Hematopoietic multipotent progenitor cell treated with erythropoietin and hydrocortisone succinate and interleukin-3 and kit ligand, for 6 days (in vitro differentiated cells): ENCODE measurements around the gene NPM3.

ENCODE experiments used
- DNase-seq: peaks from one replicate; pipeline ENCODE4 v3.0.0-alpha.2; 2015

Gene NPM3

DNA sequence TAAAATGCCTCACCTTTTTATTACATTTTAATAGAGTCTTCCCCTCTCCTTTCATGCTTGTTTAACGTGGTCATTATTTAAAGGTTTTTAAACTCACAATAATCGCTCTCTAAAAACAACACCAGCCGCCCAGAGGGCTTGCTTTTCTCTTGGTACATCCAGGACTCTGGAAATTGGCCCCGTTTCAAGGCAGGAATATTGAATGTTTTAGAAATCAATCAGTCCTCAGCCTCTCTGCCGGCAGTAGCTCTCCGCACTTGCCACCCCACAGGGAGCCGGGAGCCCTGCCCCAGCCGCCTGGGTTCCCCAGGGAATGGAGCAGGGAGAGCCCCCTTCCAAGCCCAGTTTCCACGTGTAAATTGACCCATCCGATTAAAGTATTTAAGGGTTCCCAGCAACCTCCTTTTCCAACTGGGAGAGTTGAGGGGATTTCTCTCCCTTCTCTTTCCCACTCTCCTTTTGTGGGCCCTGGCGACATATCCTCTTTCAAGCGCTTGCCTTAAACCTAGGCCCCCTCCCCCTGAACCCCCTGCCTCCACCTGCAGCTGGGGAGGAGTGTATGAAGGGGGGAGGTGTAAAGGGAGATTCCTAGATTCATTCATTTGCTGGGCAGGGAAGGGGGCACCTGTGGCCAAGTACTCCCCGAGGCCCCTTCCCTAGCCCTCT, 9.2 kb downstream of the NPM3 start:
- DNase-seq = no peak

DNA sequence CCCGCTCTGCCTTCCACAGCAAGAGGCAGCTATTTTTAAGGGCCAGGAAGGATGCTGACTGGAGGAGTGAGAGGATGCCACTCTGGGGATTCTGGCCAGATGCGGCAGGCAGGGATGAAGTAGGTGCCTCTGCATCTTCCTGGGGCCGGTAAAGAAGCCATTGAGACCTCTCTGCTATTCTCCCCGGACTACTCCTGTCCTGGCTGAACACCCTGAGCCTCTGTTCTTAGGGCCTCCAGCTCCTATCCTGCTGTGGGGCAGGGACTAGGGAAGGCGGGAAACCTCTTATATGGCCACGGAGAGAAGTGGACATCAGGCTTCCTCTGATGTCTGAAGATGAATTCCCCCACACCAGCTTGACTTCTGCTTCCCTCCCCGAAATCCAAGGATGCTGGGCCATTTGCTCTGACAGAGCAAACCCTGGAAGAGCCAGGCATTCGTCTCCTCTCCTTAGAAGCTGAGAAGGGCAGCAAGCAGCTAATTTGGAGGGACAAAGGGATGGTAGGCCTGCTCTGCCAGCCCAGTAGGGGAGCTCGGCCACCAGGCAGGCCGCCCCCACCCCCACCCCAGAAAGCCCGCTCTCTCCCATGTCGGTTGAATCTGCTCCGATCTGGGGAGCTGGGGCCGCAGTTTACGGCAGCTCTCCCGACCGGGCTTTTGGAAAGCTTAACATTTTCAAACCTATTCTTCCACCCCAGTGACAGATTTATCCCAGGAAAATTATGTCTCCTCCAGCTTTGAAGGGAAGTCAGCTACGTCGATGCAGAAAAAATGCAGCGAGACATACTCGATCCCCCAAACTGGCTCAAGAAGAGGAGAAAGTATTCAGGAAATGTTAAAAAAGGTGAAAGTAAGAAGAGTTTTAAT, 10.1 kb downstream of the NPM3 start:
- no peak for DNase-seq

DNA sequence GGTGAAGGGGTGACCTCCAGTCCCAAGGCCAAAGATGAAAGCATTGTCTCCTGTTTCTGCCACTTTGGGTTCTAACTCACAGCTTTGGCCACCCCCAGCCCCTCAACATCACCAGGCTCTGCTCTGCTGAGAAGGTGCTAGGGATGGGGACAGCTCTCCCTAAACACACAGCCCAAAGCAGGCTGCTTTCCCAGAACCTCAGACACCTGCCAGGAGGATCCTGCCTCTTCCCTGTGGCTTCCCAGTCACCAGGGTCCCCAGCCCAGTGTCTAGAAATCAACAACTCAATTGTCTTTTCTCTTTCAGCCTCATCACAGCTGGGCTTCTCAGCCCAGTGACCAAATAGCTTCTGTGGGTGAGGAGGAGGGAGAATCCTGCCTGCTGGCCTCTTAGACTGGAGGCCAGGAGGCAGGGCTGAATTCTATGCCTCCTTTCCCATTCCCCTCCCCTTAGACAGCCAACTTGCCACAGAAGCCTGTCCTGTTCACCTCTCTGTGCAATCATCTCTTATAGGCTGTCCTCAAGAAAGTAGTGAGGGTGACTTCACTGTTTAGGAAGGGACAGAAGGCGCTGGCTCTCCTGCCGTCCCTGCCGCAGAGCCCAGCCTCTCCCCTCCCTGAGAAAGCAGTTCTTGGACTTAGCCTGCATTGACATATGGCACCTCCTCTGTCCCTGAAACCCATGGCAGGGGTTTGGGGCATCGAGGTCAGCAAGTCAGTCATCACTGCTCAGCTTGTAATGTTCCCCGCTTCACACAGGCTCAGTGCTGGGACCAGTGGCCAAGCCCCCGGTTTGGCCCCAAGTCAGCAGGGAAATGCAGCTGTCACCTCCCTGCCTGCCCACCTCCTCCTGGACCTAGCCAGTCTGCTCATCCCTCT, 11.0 kb downstream of the NPM3 start:
- DNase-seq = no peak

DNA sequence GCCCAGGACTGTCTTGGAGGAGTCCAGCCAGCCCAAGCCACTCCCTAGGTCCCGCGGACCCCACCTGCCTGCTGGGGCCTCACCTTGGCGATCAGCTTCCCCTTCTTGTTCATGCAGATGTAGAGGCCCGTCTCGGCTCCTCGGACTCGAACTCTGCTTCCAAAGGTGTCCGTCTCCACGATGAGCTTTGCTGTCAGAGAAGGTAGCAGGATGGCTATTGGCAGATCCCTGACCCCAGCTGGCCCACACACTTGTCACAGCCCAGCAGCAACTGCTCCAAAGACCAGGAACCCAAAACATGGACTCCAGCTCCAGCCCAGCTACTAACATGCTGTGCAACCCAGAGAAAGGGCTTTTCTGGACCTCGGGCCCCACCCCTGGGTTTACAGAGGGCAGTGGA, 11.9 kb downstream of the NPM3 start:
- no peak for DNase-seq

GRCh38 chr10:101770331-101771215, 12.7 kb downstream of the NPM3 start:
- DNase-seq = no peak

DNA sequence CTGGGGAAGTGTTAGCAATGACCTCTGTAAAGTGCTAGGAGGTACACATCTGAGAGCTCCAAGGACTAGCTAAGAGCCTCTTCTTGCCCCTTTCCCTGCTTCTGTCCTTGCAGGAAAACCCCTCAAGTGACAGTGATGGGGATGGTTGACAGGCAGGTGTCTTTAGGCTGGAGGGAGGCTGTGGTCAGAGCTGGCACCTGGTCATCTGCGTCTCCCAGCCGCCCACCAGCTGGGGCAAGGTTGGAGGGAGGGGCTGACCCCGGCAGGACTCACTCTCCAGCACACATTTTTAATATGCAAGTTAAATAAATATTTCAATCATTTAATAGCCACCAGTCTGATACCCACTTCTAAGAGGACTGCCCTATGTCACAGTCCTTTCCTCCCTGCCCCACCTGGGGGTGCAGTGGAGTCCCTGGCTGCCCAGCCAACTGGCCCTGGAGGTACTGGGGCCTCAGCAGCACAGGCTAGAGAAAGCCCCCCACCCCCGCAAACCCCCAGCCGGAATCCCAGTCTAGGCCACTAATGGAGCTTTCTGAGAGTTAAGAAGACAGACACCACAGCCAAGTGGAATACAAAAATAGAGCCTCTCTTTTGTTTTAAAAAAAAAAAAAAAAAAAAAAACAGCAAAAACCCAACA, 13.6 kb downstream of the NPM3 start:
- no peak for DNase-seq

DNA sequence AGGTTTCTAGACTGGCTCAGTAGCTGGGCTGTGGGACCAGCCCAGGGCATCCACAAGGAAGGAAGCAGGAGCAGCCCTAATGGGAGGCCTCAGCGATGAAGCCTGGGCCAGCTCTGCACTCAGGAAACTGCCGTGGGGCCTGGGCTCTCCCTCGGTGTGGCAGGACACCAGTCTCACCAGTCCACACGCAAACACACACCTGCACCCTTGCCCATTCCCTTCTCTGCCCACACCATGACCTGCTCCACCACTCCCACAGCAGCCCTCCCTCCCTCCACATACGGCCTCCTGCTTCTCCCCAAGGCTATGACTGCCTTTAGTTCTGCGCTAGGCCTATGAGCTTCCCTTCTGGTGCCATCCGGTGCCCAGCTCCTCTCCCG, 14.5 kb downstream of the NPM3 start:
- no peak for DNase-seq

DNA sequence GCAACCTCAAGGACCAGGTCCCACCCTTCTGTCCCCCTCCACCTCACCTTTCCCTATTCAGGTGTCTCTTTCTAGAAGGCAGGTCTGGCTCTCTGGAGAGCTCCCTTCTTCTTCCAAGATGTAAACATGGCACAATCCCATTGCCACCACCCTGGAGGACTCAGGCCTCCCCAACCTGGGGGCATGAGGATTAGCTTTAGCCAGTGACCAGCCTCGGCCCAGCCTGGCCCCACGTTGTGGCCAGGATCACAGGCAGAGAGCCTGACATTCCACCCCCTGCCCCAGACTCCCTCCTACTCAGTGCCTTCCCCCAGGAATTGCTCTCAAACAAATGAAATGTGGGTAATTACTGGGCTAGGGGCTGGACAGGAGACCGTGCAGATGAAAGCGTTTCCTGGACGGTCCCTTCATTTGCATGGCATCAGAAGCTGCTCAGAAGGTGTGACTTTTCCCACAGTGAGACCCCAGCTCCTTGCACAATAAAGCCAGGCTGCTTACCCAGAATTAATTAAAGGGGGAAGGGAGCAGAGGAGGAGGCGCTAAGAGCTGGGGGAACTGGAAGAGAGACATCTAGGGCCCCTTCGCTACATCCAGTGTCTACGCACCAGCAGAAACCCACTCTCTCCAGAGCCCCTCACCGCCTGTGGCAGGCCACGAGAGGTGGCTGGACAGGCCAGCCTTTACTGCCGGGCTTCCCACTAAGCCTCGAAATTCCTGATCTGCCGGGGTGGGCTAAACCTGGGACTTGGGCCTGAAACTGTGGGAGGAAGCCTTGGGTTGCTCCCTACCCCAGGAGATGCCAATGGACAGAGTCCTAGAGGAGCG, 15.1 kb downstream of the NPM3 start:
- no peak for DNase-seq

- peak; percentile 48 for DNase-seq
These were observed 15.7 kb downstream of the NPM3 start for GRCh38 chr10:101767600-101767945.

- DNase-seq = no peak
These were observed 16.3 kb downstream of the NPM3 start for GRCh38 chr10:101766753-101767599.

DNA sequence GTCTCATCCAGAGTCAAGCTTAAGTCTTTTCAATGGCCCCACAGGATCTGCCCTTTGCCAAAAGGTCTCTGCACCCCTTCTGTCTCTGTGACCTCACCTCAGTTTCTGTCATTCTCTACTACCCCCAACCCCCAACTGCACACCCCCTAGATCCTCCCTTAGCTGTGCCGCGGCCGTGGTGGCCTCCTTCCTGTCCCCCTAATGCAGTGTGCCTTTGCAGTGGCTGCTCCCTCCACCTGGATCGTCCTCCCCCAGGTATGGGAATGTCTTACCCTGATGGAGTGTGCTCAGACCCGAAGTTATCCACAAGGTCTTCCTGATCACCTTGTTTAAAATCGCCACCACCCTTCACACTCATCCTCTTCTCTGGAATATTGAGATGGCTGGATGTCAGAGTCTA, 16.9 kb downstream of the NPM3 start:
- no peak for DNase-seq

DNA sequence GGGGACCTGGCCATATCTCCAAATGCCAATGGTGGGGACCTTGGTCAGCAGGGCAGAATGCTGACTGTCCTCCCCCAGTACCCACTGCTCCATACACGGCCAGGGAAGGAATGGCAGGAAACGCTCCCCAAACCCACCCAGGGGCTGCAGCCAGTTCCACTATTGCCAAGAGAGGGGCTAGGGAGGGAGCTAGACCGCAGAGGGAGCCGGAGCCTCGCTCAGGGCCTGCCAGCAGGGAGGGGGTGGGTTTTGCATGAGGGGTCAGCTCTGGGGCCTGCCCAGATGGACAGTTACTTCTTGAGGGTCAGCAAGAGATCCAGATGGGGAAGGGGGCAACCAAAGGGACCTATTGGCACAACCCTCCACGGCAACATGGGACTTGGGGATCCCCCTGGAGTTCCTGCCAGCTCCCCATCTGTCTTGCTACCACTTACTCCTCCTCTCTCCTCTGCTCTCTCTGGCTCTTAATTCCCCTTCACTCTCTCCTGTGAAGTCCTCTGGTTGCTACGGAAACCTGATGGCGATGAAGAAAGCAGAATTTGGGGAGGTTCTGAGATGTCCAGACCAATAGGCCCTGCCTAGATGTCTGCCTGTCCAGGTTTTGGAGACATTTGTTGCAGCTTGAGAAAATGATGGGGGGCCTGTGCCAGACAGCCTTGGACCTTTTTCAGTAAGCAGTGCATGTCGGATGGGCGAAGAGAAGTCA, 20.0 kb downstream of the NPM3 start:
- no peak for DNase-seq

- DNase-seq = no peak
These were observed 20.5 kb downstream of the NPM3 start for GRCh38 chr10:101762736-101763135.

DNA sequence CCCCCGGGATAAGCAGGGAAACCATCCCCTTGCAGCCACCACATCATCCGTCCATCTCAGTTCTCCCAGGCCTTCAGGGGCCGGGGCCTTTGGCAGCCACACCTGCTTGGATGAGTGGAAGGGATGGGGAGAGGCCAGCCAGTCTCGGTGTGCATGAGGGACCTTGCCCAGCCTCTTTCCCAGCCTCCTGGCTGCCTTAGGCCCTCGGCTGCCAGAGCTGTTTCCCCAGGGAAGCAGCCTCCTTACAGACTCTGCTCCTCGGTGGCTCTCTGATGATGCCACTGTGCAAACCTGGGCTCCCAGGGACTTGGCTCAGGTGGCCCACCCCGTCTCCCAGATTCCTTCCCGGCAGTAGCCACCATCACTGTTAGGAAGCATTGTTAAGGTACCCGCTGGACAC, 22.0 kb downstream of the NPM3 start:
- no peak for DNase-seq

DNA sequence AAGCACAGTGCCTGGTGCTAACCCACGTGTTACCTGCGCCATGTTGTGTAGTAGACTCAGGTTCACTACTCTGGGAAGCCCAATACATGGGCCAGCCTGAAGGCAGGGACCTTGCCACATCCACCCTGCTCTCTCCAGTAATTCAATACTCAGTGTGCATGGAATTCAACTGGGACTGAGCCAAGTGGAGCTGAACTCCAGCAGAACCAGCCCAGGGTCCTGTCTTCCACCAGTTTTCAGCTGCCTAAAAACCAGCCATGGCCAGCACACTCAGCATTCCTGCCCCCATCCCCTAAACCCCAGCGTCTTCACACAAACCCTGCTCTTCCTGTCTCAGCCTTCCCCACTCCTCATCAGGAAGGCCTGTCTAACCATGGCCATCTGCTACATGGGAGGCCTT, 22.7 kb downstream of the NPM3 start:
- no peak for DNase-seq

GRCh38 chr10:101759309-101760247, 23.7 kb downstream of the NPM3 start:
- no peak for DNase-seq

- no peak for DNase-seq
These were observed 24.4 kb downstream of the NPM3 start for GRCh38 chr10:101758858-101759257.

DNA sequence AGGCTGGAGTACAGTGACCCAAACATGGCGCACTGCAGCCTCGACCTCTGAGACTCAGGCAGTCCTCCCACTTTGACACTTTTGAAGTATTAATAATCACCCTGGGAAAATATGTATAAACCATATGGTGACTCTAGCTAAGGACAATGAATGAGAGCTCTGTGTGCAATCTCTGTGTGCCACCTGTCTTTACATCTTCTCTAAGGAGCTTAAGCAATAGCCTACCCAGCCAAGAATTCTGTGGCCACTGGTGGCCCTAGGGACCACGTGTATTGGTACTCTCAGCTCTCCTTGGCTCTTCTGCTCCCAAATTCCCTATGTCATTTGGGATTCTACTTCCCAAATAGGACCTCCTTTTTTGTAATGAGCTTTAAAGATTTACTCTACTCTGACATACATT, 31.0 kb downstream of the NPM3 start:
- DNase-seq = no peak
